SK-N-SH (cell line): ENCODE results near the gene POMC. TPM values are rescaled to one million over a fixed set of nuclear protein-coding genes. Genes with fewer than 3 reads are reported as not detected.

ENCODE experiments used
- CTCF ChIA-PET: fragments of 300-600, 350-600 bp; formaldehyde crosslinking; extraction: SDS; loops from one replicate; lab custom pipeline; 2021; lab: Yijun Ruan, JAX
- POLR2A ChIA-PET: fragments of 350-600 bp; sonication (Branson Sonifier 250); formaldehyde crosslinking; extraction: SDS; loops from one replicate; lab custom pipeline; 2020; ENCODE audit warnings: antibody characterized with exemption, inconsistent platforms; lab: Yijun Ruan, JAX
- DNase-seq: peaks from one replicate; pipeline ENCODE4 v3.0.0; 2012
- H2AFZ ChIP-seq: fragments of 200-600 bp; sonication (generic); 2 replicates; pipeline ENCODE4 v1.8.1; 2016; ENCODE audit warnings: antibody characterized with exemption, mild to moderate bottlenecking, low read depth
- H3F3A ChIP-seq: fragments of 200-600 bp; sonication (generic); replicated peaks from 2 replicates; pipeline ENCODE3; 2016; ENCODE audit warnings: antibody characterized with exemption, mild to moderate bottlenecking; ENCODE audit not compliant: insufficient read depth
- H3K27ac ChIP-seq, 2 experiments: fragments of 200-500 bp in 1 of 2; fragments of 200-600 bp in 1 of 2; sonication (Bioruptor generic) in 1 of 2; sonication (generic), shearing (Covaris generic) in 1 of 2; 2 replicates each; pipeline versions ENCODE4 v1.5.1 to v1.6.1; 2014 to 2016; ENCODE audit warnings: low read depth in 2 of 2, inconsistent platforms in 1 of 2, low read length in 1 of 2, mild to moderate bottlenecking in 1 of 2, mixed read lengths in 1 of 2
- H3K27me3 ChIP-seq: fragments of 200-600 bp; sonication (generic), shearing (Covaris generic); 2 replicates; pipeline ENCODE4 v1.6.1; 2016; ENCODE audit warnings: mixed run types; ENCODE audit not compliant: insufficient read depth
- H3K36me3 ChIP-seq, 2 experiments: fragments of 200-500 bp in 1 of 2; fragments of 200-600 bp in 1 of 2; sonication (Bioruptor generic) in 1 of 2; sonication (generic) in 1 of 2; replicated peaks in 1 of 2; 2 replicates each; pipeline versions ENCODE3 to v1.5.1; 2014 to 2016; ENCODE audit warnings: low read length in 1 of 2, mild to moderate bottlenecking in 1 of 2; ENCODE audit not compliant: insufficient read depth in 2 of 2, control insufficient read depth in 1 of 2
- H3K4me1 ChIP-seq, 2 experiments: fragments of 200-500 bp in 1 of 2; fragments of 200-600 bp in 1 of 2; sonication (Bioruptor generic) in 1 of 2; sonication (generic), shearing (Covaris generic) in 1 of 2; 2 replicates each; pipeline versions ENCODE4 v1.5.1 to v1.6.1; 2014 to 2016; ENCODE audit warnings: low read depth in 1 of 2, low read length in 1 of 2, mixed run types in 1 of 2; ENCODE audit not compliant: insufficient read depth in 2 of 2, control insufficient read depth in 1 of 2
- H3K4me2 ChIP-seq: fragments of 200-600 bp; sonication (generic), shearing (Covaris generic); 2 replicates; pipeline ENCODE4 v1.6.1; 2017; ENCODE audit warnings: mixed run types
- H3K4me3 ChIP-seq, 2 experiments: fragments of 200-500 bp in 1 of 2; fragments of 200-600 bp in 1 of 2; sonication (Bioruptor generic) in 1 of 2; sonication (generic), shearing (Covaris generic) in 1 of 2; 2 replicates each; pipeline versions ENCODE4 v1.5.1 to v1.8.1; 2014 to 2016; ENCODE audit warnings: low read depth in 2 of 2, inconsistent platforms in 1 of 2, low read length in 1 of 2, mild to moderate bottlenecking in 1 of 2, mixed read lengths in 1 of 2, moderate library complexity in 1 of 2
- H3K79me2 ChIP-seq: fragments of 200-600 bp; sonication (generic); 2 replicates; pipeline ENCODE4 v1.8.1; 2017; ENCODE audit warnings: mild to moderate bottlenecking; ENCODE audit not compliant: insufficient read depth
- H3K9ac ChIP-seq: fragments of 200-600 bp; sonication (generic); 2 replicates; pipeline ENCODE4 v1.6.1; 2017; ENCODE audit warnings: mixed run types
- H3K9me2 ChIP-seq: fragments of 200-600 bp; sonication (generic); 2 replicates; pipeline ENCODE4 v1.6.1; 2017; ENCODE audit warnings: mixed run types
- H3K9me3 ChIP-seq: fragments of 200-600 bp; sonication (generic); 2 replicates; pipeline ENCODE4 v1.6.1; 2017; ENCODE audit warnings: mixed run types, mild to moderate bottlenecking, moderate library complexity
- H4K20me1 ChIP-seq: fragments of 200-600 bp; sonication (generic); 2 replicates; pipeline ENCODE4 v1.6.1; 2017; ENCODE audit warnings: mild to moderate bottlenecking, mixed run types; ENCODE audit not compliant: insufficient read depth
- EZH2phosphoT487 ChIP-seq: fragments of 200-600 bp; sonication (generic); IDR thresholded peaks from 2 replicates; pipeline ENCODE4 v1.6.1; 2017; ENCODE audit warnings: low read depth, mixed run types, mild to moderate bottlenecking, antibody characterized with exemption, moderate library complexity, borderline replicate concordance
- FOSL2 ChIP-seq: IDR thresholded peaks from 2 replicates; pipeline ENCODE4 v1.4.0; 2012; ENCODE audit warnings: low read depth, mild to moderate bottlenecking, moderate library complexity, borderline replicate concordance
- JUND ChIP-seq: IDR thresholded peaks from 2 replicates; pipeline ENCODE4 v1.4.0; 2012
- MXI1 ChIP-seq: IDR thresholded peaks from 2 replicates; pipeline ENCODE4 v1.6.1; 2012; ENCODE audit warnings: mild to moderate bottlenecking, low read depth, low read length, improper control_type of control experiment
- NRF1 ChIP-seq: IDR thresholded peaks from 2 replicates; pipeline ENCODE4 v1.6.1; 2012; ENCODE audit warnings: low read depth, mild to moderate bottlenecking, low read length
- PBX3 ChIP-seq: IDR thresholded peaks from 2 replicates; pipeline ENCODE4; 2012
- RAD21 ChIP-seq: IDR thresholded peaks from 2 replicates; pipeline ENCODE4 v1.6.1; 2012; ENCODE audit warnings: mild to moderate bottlenecking, low read length
- REST ChIP-seq: IDR thresholded peaks from 2 replicates; pipeline ENCODE4 v1.6.1; 2012; ENCODE audit warnings: mild to moderate bottlenecking, low read depth, low read length, moderate library complexity
- RXRA ChIP-seq: IDR thresholded peaks from 2 replicates; pipeline ENCODE4 v1.4.0; 2012; ENCODE audit warnings: low read depth, mild to moderate bottlenecking, borderline replicate concordance
- TAF1 ChIP-seq: IDR thresholded peaks from 2 replicates; pipeline ENCODE4 v1.6.1; 2012; ENCODE audit warnings: low read depth, mild to moderate bottlenecking, low read length, moderate library complexity, borderline replicate concordance
- ZBTB33 ChIP-seq: IDR thresholded peaks from 2 replicates; pipeline ENCODE4 v1.4.0; 2012; ENCODE audit warnings: low read depth, borderline replicate concordance
- WGBS: methylation state at CpG from one replicate; pipeline ENCODE4 v1.1.6; 2017; ENCODE audit warnings: low lambda C conversion rate; 5-methylcytosine and 5-hydroxymethylcytosine counted together
- polyA plus RNA-seq, 3 experiments: library from polyadenylated mRNA; depleted of rRNA; stranded (reverse); fragments of >200 nt; gene quantifications; 2 replicates each; pipeline ENCODE4 v1.2.3, GENCODE V29; 2012

The POMC gene
- polyA plus RNA-seq, 1 of the 3 experiments (the other 2 are of a cell fraction), result not detected

GRCh38 chr2:25188405-25188804 lies 20.0 kb upstream of the POMC start:
- peaks cover 5% of the 10 kb centered on the region; the same call in 1 of the 2 replicates for H3K27me3 ChIP-seq
- ChIA-PET POLR2A (no interaction called here), CTCF (interaction anchor here (2.6 to 2.9 kb wide), 2 partner anchors 8 to 23 kb away, joined by 11 to 29 read pairs; no protein-coding TSS in a partner anchor)
- H3K9me3 ChIP-seq, result no peaks in the 10 kb centered on the region
- H4K20me1 ChIP-seq, result no peaks in the 10 kb centered on the region
- no peak overlapping the region for H3K4me2 ChIP-seq
- 87% methylated on average over 4 of the region's 4 CpGs for WGBS
- no peaks in the 10 kb centered on the region for H3F3A ChIP-seq
- H3K36me3 ChIP-seq, result no peaks in the 10 kb centered on the region
- DNase-seq, result no peak
- H2AFZ ChIP-seq, result no peak overlapping the region
- H3K4me1 ChIP-seq, result no peaks in the 10 kb centered on the region
- H3K79me2 ChIP-seq, result no peaks in the 10 kb centered on the region
- no peak overlapping the region for H3K27ac ChIP-seq
- TF ChIP-seq RXRA, result no peak
- TF ChIP-seq RAD21, result no peak
- TF ChIP-seq ZBTB33, result no peak
- TF ChIP-seq JUND, result no peak
- TF ChIP-seq PBX3, result no peak
- TF ChIP-seq MXI1, result no peak
- no peak for TF ChIP-seq NRF1
- no peak for TF ChIP-seq EZH2phosphoT487
- TF ChIP-seq TAF1, result no peak
- no peak for TF ChIP-seq FOSL2
- no peak for TF ChIP-seq REST
- TF ChIP-seq, all 33 proteins: peak for 0
- Histone ChIP-seq H3K9me2 (no peaks in the 10 kb centered on the region), H3K9ac (no peak overlapping the region), H3K4me3 (no peak overlapping the region)
